Stimulated activated effector memory CD8-positive, alpha-beta T cell treated with anti-CD3 and anti-CD28 coated beads, Interleukin-12 subunit alpha, Interleukin-12 subunit beta, amount 100 ng/mL, for 72 hours (primary cell): ENCODE measurements around the gene BORCS6.

Source experiments
- ATAC-seq: fragments of 150-1000 bp; cut with Tn5 transposase; 2 replicates; pipeline ENCODE4 v1.10.0; 2021
- DNase-seq, 2 donors: peaks; one replicate each; pipeline ENCODE4 v3.0.0; 2021 to 2022; ENCODE audit warnings: low spot score in 2 of 2
- H3K27ac Mint-ChIP-seq: one replicate; pipeline ENCODE4 v1.8.0; 2022; ENCODE audit warnings: mild to moderate bottlenecking, mixed read lengths
- H3K36me3 Mint-ChIP-seq: one replicate; pipeline ENCODE4 v1.8.0; 2022; ENCODE audit warnings: mild to moderate bottlenecking, mixed read lengths
- H3K4me1 Mint-ChIP-seq: one replicate; pipeline ENCODE4 v1.8.0; 2022; ENCODE audit warnings: mixed read lengths
- H3K4me3 Mint-ChIP-seq: one replicate; pipeline ENCODE4 v1.8.0; 2022; ENCODE audit warnings: mild to moderate bottlenecking, mixed read lengths
- H3K9me3 Mint-ChIP-seq: one replicate; pipeline ENCODE4 v1.8.0; 2022; ENCODE audit warnings: mixed read lengths

BORCS6 gene

DNA sequence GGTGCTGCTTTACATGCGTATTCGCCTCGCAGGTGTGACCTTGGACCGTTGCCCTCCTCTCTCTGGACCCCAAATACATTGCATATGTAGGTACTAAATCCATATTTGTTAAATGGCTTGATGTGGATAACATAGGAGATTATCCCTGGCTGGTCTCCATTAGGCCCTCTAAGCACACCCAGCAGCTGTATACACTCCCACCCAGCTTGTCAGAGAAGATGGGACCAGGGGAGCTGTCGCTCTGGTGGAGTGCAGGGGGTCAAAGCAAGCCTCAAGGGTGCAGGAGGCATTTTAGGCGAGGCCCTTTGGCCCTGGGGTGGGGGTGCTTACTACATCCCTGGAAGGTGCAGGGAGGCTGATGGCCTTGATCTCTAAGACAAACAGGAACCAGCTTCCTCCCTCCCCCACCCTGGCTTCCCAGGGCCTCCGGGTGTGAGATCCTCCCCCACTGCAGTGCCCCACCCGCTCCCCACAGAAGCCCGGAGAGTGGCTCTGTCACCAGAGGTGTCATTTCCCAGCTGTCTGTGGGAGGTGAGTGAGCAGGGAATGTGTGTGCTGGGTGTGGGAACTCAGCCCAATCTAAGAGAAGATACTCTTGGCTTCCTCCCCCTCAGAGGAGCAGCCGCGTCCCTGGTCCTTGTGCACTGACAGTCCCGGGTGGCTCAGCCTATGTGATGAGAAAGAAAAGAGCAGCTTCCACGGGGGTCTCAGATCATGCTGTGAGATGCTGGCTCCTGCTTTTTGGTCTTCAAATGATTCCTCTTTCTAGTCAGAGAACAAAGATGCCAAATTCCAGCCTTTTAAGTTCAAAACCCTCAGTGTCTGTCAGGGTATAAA is 25.8 kb downstream of the BORCS6 start:
- Mint-ChIP-seq H3K4me3 (peak overlapping the region; percentile 81), H3K27ac (peak overlapping the region; percentile 98), H3K36me3 (peaks cover 38% of the 10 kb centered on the region), H3K4me1 (peaks cover 50% of the 10 kb centered on the region), H3K9me3 (no peaks in the 10 kb centered on the region)
- ATAC-seq (peak; percentile 81), DNase-seq (peak in 1 of 2 donors; percentile 86)

DNA sequence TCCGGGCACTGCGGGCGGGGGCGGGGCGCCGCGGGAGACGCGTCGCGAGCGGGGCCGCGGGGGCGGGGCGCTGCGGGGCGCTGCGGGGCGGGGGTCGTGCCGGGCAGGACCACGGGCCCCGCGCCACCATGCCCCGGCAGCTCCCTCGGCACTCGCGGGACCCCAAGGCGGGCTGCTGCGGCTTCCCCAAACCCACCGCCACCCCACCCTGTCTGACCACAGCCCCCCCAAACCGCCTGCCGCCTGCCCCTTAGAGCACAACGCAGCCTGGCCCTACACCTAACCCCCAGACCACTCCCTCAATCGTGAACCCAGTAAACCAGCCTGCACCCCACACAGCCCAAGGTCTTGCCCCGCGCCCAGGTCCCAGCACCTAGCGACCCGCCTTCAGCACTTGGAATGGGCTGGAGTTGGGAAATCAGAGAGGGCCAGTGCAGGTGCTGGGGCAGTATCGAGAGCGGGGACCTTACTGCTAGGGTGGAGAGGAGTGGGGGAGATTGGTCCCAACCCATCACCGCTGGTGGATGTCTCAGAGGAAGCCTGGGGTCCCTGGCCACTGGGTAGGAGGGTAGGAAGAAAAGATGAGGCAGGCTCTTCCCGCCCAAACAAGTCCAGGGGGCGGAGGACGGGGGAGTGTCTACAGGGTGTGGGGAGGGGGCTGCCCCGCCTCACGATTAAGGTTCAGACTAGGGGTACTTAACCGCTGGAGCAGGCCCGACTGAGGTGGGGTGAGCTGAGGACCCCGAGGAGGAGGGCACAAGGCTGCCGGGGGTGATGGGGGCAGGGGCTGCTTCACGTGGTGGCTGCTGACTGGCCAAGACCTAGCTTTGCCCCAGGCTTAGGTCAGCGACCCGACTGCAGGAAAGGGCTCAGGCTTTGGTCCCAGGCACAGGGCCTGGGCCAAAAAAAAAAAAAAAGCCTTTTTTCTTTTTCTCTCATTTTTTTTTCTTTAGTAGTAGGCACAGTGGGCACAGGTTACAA is 26.7 kb downstream of the BORCS6 start:
- Mint-ChIP-seq H3K27ac (peak overlapping the region; percentile 98), H3K4me3 (peak overlapping the region; percentile 81), H3K4me1 (peaks cover 59% of the 10 kb centered on the region), H3K9me3 (no peaks in the 10 kb centered on the region), H3K36me3 (peaks cover 47% of the 10 kb centered on the region)
- ATAC-seq (peak; percentile 12), DNase-seq (peak in 1 of 2 donors; percentile 71)

DNA sequence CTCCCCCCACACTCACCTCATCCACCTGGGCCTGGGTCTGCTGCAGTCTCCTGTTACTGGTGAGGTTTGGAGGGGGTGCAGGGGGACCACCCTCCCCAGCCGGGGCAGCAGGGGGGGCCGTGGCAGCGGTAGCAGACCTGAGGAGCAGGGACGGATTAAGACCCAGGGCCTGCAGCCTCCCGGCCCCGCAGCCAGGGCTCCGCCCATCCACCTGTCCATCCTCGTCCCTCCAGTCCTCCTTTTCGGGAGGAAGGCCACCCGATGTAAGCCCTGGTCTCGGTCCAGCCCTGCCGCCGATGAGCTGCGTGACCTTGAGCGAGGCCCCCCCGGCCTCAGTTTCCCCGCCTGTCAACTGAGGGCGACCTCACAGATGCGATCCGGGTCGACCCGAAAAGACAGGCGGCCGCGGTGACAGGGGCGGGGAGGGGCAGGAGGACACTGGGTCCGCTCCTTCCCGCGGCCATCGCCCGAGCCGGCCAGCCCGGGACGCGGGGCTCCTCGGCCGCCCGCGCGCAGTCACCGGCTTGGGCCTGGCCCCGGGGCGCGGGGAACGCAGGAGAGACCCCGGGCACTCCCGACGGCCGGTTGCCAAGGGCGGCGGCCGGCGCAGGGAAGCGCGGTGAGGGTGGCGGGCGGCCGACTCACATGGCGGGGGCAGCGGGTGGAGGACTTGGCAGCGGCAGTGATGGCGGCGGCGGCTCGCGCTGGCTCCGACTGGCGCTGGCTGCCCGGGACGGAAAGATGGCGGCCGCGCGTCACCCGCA is 27.6 kb downstream of the BORCS6 start, which contains the start of gene VAMP2:
Gene VAMP2, minus strand, starts transcription at position 716 of the 764 bp plus-strand sequence. Its CDS starts 69 bp downstream, at position 647.
- DNase-seq (peak; percentile 86 to 90), ATAC-seq (peak; percentile 73)
- Mint-ChIP-seq H3K9me3 (no peaks in the 10 kb centered on the region), H3K27ac (peak within 1 kb of the TSS; percentile 98), H3K4me1 (peaks cover 61% of the 10 kb centered on the region), H3K4me3 (peak within 1 kb of the TSS; percentile 81), H3K36me3 (peaks cover 52% of the 10 kb centered on the region)

DNA sequence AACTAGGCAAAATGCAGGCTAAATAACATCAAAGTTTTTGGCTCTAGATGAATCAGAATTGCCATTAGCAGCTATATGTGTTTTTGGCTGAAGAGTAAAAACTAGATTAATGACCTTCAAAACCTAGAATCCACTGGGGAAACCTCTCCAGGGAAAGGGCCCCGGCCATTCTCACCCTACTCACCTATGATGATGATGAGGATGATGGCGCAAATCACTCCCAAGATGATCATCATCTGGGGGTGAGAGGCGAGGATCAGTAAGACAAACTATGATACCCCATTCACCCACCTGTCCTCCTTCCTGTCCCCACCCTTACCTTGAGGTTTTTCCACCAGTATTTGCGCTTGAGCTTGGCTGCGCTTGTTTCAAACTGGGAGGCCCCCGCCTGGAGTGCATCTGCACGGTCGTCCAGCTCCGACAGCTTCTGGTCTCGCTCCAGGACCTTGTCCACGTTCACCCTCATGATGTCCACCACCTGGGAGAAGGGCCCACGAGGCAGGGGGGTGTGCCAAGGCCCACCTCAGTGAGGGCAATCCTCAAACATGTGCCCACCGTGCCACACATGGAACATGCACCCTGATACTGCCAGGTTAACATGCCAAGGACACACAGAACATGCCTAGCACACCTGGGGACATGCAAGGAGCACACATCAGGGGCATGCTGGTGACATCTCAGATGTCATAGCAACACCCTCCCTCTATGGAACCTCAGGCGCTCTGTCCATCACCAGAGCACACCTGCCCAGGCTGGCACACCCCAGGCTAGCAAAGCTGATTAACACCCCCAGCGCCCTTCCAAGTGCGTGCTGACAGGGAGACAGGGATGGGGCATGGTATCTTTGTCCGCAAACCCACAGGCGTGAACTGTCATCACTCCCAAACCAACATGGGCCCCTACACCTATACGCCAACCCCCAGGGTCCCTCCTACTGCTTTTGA is 28.4 kb downstream of the BORCS6 start:
- peaks cover 52% of the 10 kb centered on the region for H3K36me3 Mint-ChIP-seq
- peaks cover 61% of the 10 kb centered on the region for H3K4me1 Mint-ChIP-seq
- H3K27ac Mint-ChIP-seq, result peak overlapping the region; percentile 98
- DNase-seq, result peak in 1 of 2 donors; percentile 48
- H3K9me3 Mint-ChIP-seq, result no peaks in the 10 kb centered on the region
- peak overlapping the region; percentile 81 for H3K4me3 Mint-ChIP-seq
- no peak for ATAC-seq

DNA sequence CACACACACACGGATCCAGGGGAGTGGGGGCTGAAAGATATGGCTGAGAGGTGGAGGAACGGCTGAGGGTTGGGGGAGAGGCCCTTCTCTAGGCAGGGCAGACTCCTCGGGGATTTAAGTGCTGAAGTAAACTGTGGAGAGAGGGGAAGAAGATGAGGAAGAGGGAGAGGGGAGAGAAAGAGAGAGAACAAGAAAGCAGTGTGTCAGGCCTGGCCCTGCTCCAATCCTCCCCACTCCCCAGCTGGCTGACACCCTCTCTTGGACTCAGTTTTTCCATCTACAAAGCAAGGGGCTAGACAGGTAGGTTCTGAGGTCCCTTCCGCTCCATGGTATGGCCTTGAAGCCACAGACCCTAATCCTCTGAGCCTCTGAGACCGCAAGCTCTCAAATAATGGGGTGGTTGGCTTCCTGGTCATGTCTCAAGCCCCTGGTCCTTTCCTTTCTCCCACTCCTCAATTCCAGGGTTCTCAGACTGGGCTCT is 29.2 kb downstream of the BORCS6 start:
- H3K9me3 Mint-ChIP-seq, result no peaks in the 10 kb centered on the region
- peak overlapping the region; percentile 98 for H3K27ac Mint-ChIP-seq
- ATAC-seq (no peak), DNase-seq (peak in 1 of 2 donors; percentile 50)
- H3K4me3 Mint-ChIP-seq, result peak overlapping the region; percentile 81
- H3K36me3 Mint-ChIP-seq, result peaks cover 52% of the 10 kb centered on the region
- H3K4me1 Mint-ChIP-seq, result peaks cover 61% of the 10 kb centered on the region

DNA sequence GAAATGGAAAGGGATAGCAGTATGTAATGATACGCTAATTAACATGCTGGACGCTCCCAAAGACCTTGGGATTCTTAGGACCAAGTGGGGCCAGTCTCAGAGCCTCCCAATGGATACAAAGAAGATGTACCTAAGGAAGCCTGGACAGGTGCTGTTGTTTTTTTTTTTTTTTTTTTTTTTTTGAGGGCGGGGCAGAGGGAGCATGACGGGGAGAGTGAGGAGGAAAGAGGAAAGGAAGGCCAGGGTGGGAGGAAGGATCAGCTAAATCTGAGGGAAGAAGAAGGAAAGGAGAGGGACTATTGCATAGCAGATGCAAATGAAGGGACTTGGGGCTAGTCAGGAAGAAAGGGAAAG is 29.8 kb downstream of the BORCS6 start:
- DNase-seq (no peak), ATAC-seq (no peak)
- Mint-ChIP-seq H3K4me3 (peak overlapping the region; percentile 81), H3K4me1 (peaks cover 61% of the 10 kb centered on the region), H3K9me3 (no peaks in the 10 kb centered on the region), H3K36me3 (peaks cover 52% of the 10 kb centered on the region), H3K27ac (peak overlapping the region; percentile 98)

DNA sequence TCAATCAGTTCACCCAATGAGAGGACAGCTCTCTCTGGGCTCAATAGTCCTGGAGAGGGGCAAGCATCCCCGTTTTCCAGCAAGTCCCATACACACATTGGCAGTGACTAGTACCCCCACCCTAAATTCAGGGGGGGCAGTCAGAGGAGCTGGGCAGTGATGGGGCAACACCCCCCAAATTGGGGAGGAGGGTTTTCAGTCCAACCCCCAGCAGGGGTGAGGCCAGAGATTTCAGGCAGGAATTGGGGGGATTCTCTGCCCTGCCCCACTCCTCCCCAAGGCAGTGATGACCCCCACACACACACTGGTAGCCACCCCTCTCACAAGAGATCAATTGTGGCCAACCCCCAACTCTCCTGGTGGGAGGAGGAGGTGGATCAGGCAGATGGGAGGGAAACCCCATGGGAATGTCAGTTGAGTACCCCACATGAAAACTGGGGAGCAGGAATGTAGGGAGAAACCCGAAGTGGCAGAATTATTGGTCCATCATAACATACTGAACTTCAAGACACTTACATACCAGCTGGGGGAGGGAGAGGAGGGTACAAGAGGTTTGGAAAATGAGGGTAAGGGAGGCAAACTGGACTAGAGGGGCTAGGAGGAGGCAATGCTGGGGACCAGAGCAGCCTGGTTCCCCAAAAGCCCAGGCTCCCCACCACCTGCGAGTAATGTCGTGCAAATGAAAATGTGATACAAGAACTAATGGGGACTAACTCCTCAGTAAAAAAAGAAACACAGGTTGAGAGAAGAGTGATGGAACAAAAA is 30.3 kb downstream of the BORCS6 start:
- peak overlapping the region; percentile 98 for H3K27ac Mint-ChIP-seq

DNA sequence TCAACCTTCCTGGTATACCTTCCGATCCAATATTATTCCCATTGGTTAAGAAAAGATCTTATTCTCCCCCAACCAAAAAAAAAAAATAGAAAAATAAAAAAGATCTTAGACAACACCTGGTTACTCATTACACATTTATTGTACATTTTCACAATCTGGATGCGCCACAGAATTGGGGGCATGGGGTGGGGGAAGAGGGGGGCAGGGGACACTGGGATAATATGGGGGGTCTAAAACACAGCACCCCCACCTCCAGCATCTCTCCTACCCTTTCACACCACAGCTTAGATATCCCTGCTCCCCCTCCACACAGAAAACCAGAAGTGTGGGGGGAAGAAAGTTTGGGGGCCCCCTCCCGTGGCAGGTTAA is 31.0 kb downstream of the BORCS6 start:
- Mint-ChIP-seq H3K36me3 (peaks cover 52% of the 10 kb centered on the region), H3K27ac (peak overlapping the region; percentile 88), H3K4me3 (peak overlapping the region; percentile 81), H3K4me1 (peaks cover 49% of the 10 kb centered on the region), H3K9me3 (no peaks in the 10 kb centered on the region)
- no peak for DNase-seq
- ATAC-seq, result no peak

More for the DNA sequence above, 30.3 kb downstream of the BORCS6 start:
- Mint-ChIP-seq H3K9me3 (no peaks in the 10 kb centered on the region), H3K4me3 (peak overlapping the region; percentile 81), H3K36me3 (peaks cover 52% of the 10 kb centered on the region), H3K4me1 (peaks cover 55% of the 10 kb centered on the region)
- DNase-seq (no peak), ATAC-seq (no peak)

DNA sequence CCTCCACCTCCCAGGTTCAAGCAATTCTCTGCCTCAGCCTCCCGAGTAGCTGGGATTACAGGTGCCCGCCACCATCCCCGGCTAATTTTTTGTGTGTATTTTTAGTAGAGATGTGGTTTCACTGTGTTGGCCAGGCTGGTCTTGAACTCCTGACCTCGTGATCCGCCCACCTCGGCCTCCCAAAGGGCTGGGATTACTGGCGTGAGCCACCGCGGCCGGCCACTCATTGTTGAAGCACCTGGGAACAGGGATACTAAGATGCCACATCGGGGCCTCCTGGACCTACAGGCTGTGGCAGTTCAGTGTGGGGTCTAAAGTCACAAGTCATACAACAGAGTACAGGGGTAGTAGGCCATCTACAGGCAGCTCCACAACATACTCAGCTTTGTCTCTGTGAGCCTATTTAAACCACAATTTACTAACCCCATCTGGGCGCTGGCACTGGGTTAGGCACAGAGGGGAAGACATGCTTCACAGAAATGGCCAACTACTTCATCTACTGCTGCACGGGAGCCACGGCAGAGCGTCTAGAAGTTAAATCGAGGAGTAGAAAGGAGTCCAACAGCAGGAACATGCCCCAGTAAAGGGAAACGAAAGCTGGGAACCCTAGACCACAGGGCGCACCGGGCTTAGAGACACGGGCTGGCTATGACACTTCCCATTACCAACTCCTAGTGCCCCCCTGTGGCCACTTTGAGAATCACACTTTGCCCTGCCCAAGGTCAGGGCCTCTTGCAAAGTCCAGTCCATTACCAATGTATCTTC is 31.5 kb downstream of the BORCS6 start:
- Mint-ChIP-seq H3K9me3 (no peaks in the 10 kb centered on the region), H3K36me3 (peaks cover 52% of the 10 kb centered on the region), H3K27ac (peak overlapping the region; percentile 88), H3K4me3 (peak overlapping the region; percentile 81), H3K4me1 (peaks cover 43% of the 10 kb centered on the region)
- ATAC-seq (peak; percentile 6), DNase-seq (peak; percentile 87 to 95)

DNA sequence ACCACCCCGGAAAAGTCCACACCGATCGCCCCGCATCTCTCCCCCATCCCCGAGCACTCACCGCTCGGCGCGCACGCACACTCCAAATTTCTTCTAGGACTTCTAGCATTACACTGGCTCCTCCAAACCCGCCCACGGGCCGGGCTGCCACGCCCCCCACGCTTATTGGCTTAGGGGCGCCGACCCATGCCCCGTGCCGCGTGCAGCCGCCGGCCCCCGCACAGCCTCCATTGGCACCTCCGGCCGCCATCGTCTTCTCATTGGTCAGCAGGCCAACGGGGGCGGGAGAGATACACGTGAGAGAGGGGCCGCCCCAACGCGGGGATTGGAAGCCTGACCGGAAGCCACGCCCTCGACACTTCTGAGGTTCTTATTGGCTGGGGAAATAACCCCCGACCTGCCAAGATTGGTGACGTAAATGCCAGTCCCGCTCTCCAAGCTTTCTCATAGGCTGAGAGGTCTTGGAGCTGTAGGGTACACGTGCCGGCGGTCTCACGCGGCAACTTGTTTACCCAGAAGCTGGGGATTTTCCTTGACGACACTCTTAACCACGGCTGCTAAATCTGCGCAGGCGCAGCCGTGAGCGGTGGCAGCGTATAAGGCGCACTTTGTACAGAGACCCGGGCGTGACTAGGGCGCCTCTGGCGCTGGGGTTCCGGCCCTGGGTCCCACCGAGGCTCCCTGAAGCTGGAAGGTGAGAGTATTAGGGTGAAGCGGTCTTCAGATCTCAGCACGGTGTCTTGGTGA is 33.6 kb downstream of the BORCS6 start:
- Mint-ChIP-seq H3K36me3 (peaks cover 37% of the 10 kb centered on the region), H3K4me3 (no peak overlapping the region), H3K4me1 (peaks cover 38% of the 10 kb centered on the region), H3K9me3 (no peaks in the 10 kb centered on the region), H3K27ac (no peak overlapping the region)
- DNase-seq (peak; percentile 98 to 100), ATAC-seq (peak; percentile 85)

DNA sequence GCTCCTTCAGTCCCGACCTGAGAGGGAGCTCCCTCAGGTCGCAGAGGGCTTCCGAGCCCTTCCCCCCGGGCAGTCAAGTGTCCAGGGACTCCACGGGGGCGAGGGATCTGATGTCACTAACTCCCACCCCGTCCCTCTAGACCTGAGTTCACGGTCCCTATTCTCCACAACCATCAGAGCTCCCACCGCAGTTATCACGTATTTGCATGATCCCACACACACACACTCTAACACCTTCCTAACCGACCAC is 34.1 kb downstream of the BORCS6 start:
- Mint-ChIP-seq H3K36me3 (peaks cover 32% of the 10 kb centered on the region), H3K4me1 (peaks cover 35% of the 10 kb centered on the region), H3K4me3 (no peak overlapping the region), H3K27ac (no peak overlapping the region), H3K9me3 (no peaks in the 10 kb centered on the region)
- DNase-seq (no peak), ATAC-seq (no peak)

DNA sequence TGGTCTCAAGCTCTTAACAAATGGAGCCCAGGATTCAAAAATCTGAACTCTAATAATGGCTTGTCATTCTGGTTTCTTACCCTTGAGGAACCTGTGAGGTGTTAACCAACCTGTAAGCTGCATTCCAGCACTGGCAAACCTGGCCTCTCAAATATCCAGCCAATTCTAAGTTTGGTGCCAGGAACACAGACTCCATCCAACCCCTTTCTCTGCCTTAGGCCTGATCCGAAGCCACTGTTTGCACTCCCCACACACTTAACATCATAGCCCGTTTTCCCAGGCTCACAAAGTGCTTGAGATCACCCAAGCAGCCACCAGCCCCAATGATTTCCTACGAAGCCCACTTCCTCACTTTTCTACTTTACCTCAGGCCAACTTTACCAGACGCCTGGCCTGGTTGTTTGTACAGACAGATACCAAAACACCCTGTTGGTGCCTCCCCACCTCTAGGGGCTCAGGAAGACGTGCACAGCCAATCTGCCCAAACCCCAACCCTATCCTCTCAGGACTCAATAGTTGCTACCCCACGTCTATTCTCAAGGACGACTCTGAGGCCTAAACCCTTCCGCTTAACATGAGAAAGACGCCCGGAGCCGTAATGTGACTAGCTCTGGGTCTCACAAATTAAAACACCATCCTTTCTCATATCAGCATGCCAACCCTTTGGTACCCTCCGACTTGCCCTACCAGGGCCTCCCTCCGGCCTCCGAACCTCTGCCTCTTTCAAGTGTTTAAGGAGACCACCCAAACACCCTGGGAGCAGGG is 34.6 kb downstream of the BORCS6 start:
- peaks cover 30% of the 10 kb centered on the region for H3K4me1 Mint-ChIP-seq
- H3K27ac Mint-ChIP-seq, result no peak overlapping the region
- H3K36me3 Mint-ChIP-seq, result peaks cover 27% of the 10 kb centered on the region
- no peak overlapping the region for H3K4me3 Mint-ChIP-seq
- H3K9me3 Mint-ChIP-seq, result no peaks in the 10 kb centered on the region
- DNase-seq (no peak), ATAC-seq (no peak)
